Tibial nerve (tissue), 4 donors: ENCODE data around the gene SKIL. TPM values are rescaled to one million over a fixed set of nuclear protein-coding genes. Genes with fewer than 3 reads are reported as not detected.

Experiments
- DNase-seq, 2 donors: peaks; one replicate each; pipeline ENCODE4 v3.0.0-alpha.2; 2019; ENCODE audit warnings: low spot score in 2 of 2
- H3K27ac ChIP-seq, 4 donors: fragments of 200-600 bp; sonication (generic) in 3 of 4; one replicate each; pipeline ENCODE4 v1.5.1; 2017 to 2019; ENCODE audit warnings: mild to moderate bottlenecking in 1 of 4
- H3K27me3 ChIP-seq, 2 donors: fragments of 200-600 bp; sonication (generic) in 1 of 2; one replicate each; pipeline versions ENCODE4 v1.5.1 to v1.6.0; 2017 to 2019
- H3K36me3 ChIP-seq, 3 donors: fragments of 200-600 bp; sonication (generic); one replicate each; pipeline ENCODE4 v1.5.1; 2018 to 2019
- H3K4me1 ChIP-seq, 4 donors: fragments of 200-600 bp; sonication (generic) in 3 of 4; one replicate each; pipeline ENCODE4 v1.5.1; 2017 to 2019
- H3K4me3 ChIP-seq, 4 donors: fragments of 200-600 bp; sonication (generic) in 3 of 4; one replicate each; pipeline ENCODE4 v1.5.1; 2017 to 2019; ENCODE audit warnings: mild to moderate bottlenecking in 1 of 4, moderate library complexity in 1 of 4
- H3K9me3 ChIP-seq, 4 donors: fragments of 200-600 bp; sonication (generic) in 3 of 4; one replicate each; pipeline ENCODE4 v1.5.1; 2017 to 2019
- EP300 ChIP-seq, 2 donors: sonication (generic); formaldehyde crosslinking; IDR thresholded peaks; one replicate each; pipeline ENCODE4 v1.6.1; 2017; ENCODE audit warnings: antibody characterized with exemption in 2 of 2, mild to moderate bottlenecking in 1 of 2
- POLR2A ChIP-seq, 2 donors: fragments of 450-650 bp; IDR thresholded peaks; one replicate each; pipeline ENCODE4 v1.6.1; 2017; ENCODE audit warnings: antibody characterized with exemption in 2 of 2, mild to moderate bottlenecking in 2 of 2, moderate library complexity in 2 of 2
- WGBS, 2 donors: methylation state at CpG; one replicate each; pipeline ENCODE4 v1.1.5; 2018; 5-methylcytosine and 5-hydroxymethylcytosine counted together
- total RNA-seq, 4 donors: library from RNA; depleted of rRNA; stranded (reverse); fragments of >200 nt; gene quantifications; one replicate each; pipeline ENCODE4 v1.1.0, GENCODE V29; 2016
- TF ChIP-seq, protein P1 (sequence below), 5 experiments: fragments of 200-600 bp in 3 of 5; fragments of 450-650 bp in 2 of 5; sonication (generic) in 3 of 5; IDR thresholded peaks; one replicate each; pipeline ENCODE4 v1.5.1; 2016 to 2019; ENCODE audit warnings: antibody characterized with exemption in 5 of 5, mild to moderate bottlenecking in 3 of 5, moderate library complexity in 2 of 5

SKIL gene
- total RNA-seq, 4 donors from 2014 or later: 28.2 to 47.9 (median 43.4) TPM

DNA sequence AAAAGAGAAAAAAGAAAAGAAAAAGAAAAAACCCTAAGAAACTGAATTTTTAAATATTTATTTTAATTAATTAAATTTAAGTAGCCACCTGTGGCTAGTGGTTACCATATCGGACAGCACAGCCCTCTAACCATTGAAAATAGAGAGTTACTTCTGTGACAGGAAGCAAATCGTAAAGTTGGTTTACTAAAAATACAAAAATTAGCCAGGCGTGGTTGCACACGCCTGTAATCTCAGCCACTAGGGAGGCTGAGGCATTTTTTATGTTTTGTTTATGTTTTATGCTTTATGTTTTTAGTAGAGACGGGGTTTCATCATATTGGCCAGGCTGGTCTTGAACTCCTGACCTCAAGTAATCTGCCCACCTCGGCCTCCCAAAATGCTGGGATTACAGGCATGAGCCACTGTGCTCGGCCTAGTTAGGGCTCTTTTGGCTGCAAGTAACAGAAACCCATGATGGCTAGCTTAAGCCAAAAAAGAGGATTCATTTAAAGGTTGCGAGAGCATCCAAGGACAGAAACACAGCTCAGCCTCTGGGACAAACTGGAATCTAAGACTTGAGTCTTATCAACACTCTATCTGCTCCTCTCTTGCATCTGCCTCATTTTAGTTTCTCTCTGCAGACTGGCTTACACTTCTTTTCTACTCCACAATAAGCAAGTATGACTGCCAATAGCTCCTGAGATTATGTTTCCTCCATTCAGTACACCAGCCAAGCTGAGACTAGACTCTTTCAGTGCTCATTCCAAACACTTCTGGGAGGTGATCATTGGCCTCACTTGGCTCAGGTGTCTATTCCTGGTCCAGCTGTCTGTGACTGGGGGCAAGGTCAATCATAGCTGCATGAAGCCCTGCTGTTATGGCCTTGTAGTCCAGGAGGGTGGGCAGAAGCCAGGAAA is 6.8 kb upstream of the SKIL start:
- Histone ChIP-seq H3K27me3 (no peaks in the 10 kb centered on the region), H3K9me3 (no peaks in the 10 kb centered on the region), H3K4me1 (peaks cover 0 to 16% (median 5%) of the 10 kb centered on the region in 4 donors), H3K36me3 (no peaks in the 10 kb centered on the region), H3K27ac (peak overlapping the region in 1 of 4 donors; percentile 7), H3K4me3 (no peak overlapping the region)
- no peak for DNase-seq
- 63 to 67% methylated on average over 8 of the region's 8 CpGs for WGBS, 2 donors
- TF ChIP-seq EP300 (IDR thresholded peaks at IDR 0.05) (no peak), POLR2A (IDR thresholded peaks at IDR 0.05) (no peak)
- TF ChIP-seq, protein P1, sequence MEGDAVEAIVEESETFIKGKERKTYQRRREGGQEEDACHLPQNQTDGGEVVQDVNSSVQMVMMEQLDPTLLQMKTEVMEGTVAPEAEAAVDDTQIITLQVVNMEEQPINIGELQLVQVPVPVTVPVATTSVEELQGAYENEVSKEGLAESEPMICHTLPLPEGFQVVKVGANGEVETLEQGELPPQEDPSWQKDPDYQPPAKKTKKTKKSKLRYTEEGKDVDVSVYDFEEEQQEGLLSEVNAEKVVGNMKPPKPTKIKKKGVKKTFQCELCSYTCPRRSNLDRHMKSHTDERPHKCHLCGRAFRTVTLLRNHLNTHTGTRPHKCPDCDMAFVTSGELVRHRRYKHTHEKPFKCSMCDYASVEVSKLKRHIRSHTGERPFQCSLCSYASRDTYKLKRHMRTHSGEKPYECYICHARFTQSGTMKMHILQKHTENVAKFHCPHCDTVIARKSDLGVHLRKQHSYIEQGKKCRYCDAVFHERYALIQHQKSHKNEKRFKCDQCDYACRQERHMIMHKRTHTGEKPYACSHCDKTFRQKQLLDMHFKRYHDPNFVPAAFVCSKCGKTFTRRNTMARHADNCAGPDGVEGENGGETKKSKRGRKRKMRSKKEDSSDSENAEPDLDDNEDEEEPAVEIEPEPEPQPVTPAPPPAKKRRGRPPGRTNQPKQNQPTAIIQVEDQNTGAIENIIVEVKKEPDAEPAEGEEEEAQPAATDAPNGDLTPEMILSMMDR (IDR thresholded peaks at IDR 0.05): no peak

DNA sequence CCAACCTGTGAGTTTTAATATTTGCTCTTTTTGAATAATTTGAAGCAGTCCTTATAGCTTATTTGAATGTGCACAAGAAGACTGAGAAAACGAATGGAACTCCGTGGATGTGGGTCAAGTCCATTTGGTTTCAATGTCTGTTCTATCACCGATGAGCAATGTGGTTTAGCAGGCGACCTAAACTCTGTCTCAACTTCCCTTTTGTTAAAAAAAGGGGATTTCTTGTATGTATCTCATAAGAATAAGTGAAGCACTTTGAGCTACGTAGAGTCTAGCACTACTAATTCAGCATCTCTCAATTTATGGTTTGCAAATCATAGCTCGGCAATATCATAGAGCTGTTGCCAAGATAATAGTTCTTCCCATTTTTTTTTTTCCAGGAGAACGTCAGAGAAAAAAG is 4.6 kb upstream of the SKIL start:
- WGBS, 2 donors: 72 to 79% methylated on average over 7 of the region's 7 CpGs
- TF ChIP-seq, protein P1 (IDR thresholded peaks at IDR 0.05): no peak
- no peak for TF ChIP-seq POLR2A (IDR thresholded peaks at IDR 0.05)
- no peak for TF ChIP-seq EP300 (IDR thresholded peaks at IDR 0.05)
- H3K36me3 ChIP-seq: no peaks in the 10 kb centered on the region
- H3K4me1 ChIP-seq: peaks cover 0 to 16% (median 8%) of the 10 kb centered on the region in 4 donors
- no peak overlapping the region for H3K4me3 ChIP-seq
- no peak overlapping the region for H3K27ac ChIP-seq
- H3K27me3 ChIP-seq: no peaks in the 10 kb centered on the region
- no peaks in the 10 kb centered on the region for H3K9me3 ChIP-seq
- no peak for DNase-seq

GRCh38 chr3:170353485-170353884 is 4.0 kb upstream of the SKIL start:
- Histone ChIP-seq H3K27ac (no peak overlapping the region), H3K4me3 (no peak overlapping the region), H3K4me1 (peaks cover 0 to 16% (median 8%) of the 10 kb centered on the region in 4 donors), H3K27me3 (no peaks in the 10 kb centered on the region), H3K36me3 (no peaks in the 10 kb centered on the region), H3K9me3 (no peaks in the 10 kb centered on the region)
- no peak for DNase-seq
- TF ChIP-seq, protein P1 (IDR thresholded peaks at IDR 0.05): no peak
- TF ChIP-seq POLR2A (IDR thresholded peaks at IDR 0.05): no peak
- TF ChIP-seq EP300 (IDR thresholded peaks at IDR 0.05): no peak

DNA sequence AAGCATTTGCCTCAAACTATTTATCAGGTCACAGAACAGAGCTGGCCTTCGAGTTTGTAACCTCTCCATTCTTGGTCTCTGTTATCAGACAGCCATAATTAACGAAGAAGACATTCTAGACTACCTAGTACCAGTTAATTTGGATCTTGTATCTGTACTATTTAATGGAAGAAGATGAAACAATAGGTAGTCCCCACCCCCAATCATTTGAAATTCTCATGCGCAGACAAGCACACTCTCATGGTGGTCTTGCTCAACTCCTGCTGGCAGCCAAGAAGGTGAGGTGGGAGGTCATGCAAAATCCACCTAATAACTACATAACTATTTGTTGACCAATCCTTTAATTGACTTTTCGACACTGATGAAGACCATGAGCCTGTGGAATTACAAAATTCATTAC is 2.8 kb upstream of the SKIL start:
- H3K4me1 ChIP-seq: peaks cover 0 to 24% (median 14%) of the 10 kb centered on the region in 4 donors
- H3K27ac ChIP-seq: no peak overlapping the region
- H3K4me3 ChIP-seq: no peak overlapping the region
- TF ChIP-seq, protein P1 (IDR thresholded peaks at IDR 0.05): no peak
- TF ChIP-seq EP300 (IDR thresholded peaks at IDR 0.05) (no peak), POLR2A (IDR thresholded peaks at IDR 0.05) (no peak)
- DNase-seq: no peak
- 89 to 90% methylated on average over 4 of the region's 4 CpGs for WGBS, 2 donors
- no peaks in the 10 kb centered on the region for H3K36me3 ChIP-seq
- no peaks in the 10 kb centered on the region for H3K9me3 ChIP-seq
- no peaks in the 10 kb centered on the region for H3K27me3 ChIP-seq
